Thyroid gland (tissue), 4 donors: ENCODE measurements around the gene KCNIP3. TPM values are rescaled to one million over a fixed set of nuclear protein-coding genes. Genes with fewer than 3 reads are reported as not detected.

Experiments
- DNase-seq, 2 donors: peaks; one replicate each; pipeline ENCODE4 v3.0.0-alpha.2; 2019
- H3K27ac ChIP-seq, 3 donors: fragments of 200-600 bp; sonication (generic); 1 replicate in 2 of 3; 2 replicates in 1 of 3; pipeline ENCODE4 v1.5.1; 2016 to 2019; ENCODE audit warnings: mild to moderate bottlenecking in 1 of 3, moderate library complexity in 1 of 3
- H3K27me3 ChIP-seq: fragments of 200-600 bp; sonication (generic); one replicate; pipeline ENCODE4 v1.5.1; 2019
- H3K36me3 ChIP-seq, 2 donors: fragments of 200-600 bp; sonication (generic); one replicate each; pipeline ENCODE4 v1.5.1; 2016 to 2019
- H3K4me1 ChIP-seq, 2 donors: fragments of 200-600 bp; sonication (generic); one replicate each; pipeline ENCODE4 v1.5.1; 2017 to 2019
- H3K4me3 ChIP-seq, 3 donors: fragments of 200-600 bp; sonication (generic); replicated peaks in 1 of 3; 1 replicate in 2 of 3; 2 replicates in 1 of 3; pipeline ENCODE4 v1.5.1; 2016; ENCODE audit warnings: mild to moderate bottlenecking in 1 of 3
- H3K9me3 ChIP-seq: fragments of 200-600 bp; sonication (generic); one replicate; pipeline ENCODE4 v1.5.1; 2017
- POLR2A ChIP-seq, 2 donors: fragments of 450-650 bp; IDR thresholded peaks; one replicate each; pipeline ENCODE4 v1.6.1; 2017; ENCODE audit warnings: antibody characterized with exemption in 2 of 2, mild to moderate bottlenecking in 2 of 2, moderate library complexity in 1 of 2
- WGBS, 2 donors: methylation state at CpG; one replicate each; pipeline ENCODE4 v1.1.5; 2017; 5-methylcytosine and 5-hydroxymethylcytosine counted together
- intact Hi-C: fragments of 100-400 bp; cut with DNase I; formaldehyde crosslinking; loops from one replicate; pipeline ENCODE4 v1.15.1; 2023
- total RNA-seq, 4 donors: library from RNA; depleted of rRNA; stranded (reverse); fragments of >200 nt; gene quantifications; one replicate each; pipeline ENCODE4 v1.2.3, GENCODE V29; 2016
- TF ChIP-seq, protein P1 (sequence below), 6 experiments: fragments of 200-600 bp in 3 of 6; fragments of 450-650 bp in 3 of 6; sonication (generic) in 3 of 6; IDR thresholded peaks; one replicate each; pipeline ENCODE4 v1.5.1; 2016 to 2019; ENCODE audit warnings: antibody characterized with exemption in 6 of 6, mild to moderate bottlenecking in 2 of 6, inconsistent platforms in 1 of 6, moderate library complexity in 1 of 6

KCNIP3 gene
- total RNA-seq, 4 donors from 2014 or later: 37.1 to 66.5 (median 51.1) TPM

DNA sequence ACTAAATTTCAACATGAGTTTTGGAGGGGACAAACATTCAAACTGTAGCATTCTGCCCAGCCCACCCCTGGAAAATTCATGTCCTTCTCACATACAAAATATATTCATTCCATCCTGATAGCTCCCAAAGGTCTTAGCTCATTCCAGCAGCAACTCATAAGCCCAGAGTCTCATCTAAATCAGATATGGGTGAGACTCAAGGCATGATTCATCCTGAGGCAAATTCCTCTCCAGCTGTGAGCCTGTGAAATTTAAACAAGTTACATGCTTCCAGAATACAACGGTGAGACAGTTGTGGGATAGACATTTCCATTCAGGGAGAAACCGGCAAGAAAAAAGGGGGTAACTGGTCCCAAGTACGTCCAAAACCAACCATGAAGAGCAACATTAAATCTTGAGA is 61.9 kb downstream of the KCNIP3 start:
- H3K27ac ChIP-seq: peak overlapping the region in 1 of 3 donors; percentile 27
- H3K4me1 ChIP-seq: peaks cover 4 to 11% of the 10 kb centered on the region in 2 donors
- H3K27me3 ChIP-seq: no peaks in the 10 kb centered on the region
- 72 to 88% methylated on average over 3 of the region's 3 CpGs for WGBS, 2 donors
- no peak overlapping the region for H3K4me3 ChIP-seq
- DNase-seq: no peak
- TF ChIP-seq, protein P1, sequence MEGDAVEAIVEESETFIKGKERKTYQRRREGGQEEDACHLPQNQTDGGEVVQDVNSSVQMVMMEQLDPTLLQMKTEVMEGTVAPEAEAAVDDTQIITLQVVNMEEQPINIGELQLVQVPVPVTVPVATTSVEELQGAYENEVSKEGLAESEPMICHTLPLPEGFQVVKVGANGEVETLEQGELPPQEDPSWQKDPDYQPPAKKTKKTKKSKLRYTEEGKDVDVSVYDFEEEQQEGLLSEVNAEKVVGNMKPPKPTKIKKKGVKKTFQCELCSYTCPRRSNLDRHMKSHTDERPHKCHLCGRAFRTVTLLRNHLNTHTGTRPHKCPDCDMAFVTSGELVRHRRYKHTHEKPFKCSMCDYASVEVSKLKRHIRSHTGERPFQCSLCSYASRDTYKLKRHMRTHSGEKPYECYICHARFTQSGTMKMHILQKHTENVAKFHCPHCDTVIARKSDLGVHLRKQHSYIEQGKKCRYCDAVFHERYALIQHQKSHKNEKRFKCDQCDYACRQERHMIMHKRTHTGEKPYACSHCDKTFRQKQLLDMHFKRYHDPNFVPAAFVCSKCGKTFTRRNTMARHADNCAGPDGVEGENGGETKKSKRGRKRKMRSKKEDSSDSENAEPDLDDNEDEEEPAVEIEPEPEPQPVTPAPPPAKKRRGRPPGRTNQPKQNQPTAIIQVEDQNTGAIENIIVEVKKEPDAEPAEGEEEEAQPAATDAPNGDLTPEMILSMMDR (IDR thresholded peaks at IDR 0.05): no peak
- TF ChIP-seq POLR2A (IDR thresholded peaks at IDR 0.05): no peak
- no peaks in the 10 kb centered on the region for H3K36me3 ChIP-seq
- H3K9me3 ChIP-seq: no peaks in the 10 kb centered on the region
- intact Hi-C loops: no loop called here

DNA sequence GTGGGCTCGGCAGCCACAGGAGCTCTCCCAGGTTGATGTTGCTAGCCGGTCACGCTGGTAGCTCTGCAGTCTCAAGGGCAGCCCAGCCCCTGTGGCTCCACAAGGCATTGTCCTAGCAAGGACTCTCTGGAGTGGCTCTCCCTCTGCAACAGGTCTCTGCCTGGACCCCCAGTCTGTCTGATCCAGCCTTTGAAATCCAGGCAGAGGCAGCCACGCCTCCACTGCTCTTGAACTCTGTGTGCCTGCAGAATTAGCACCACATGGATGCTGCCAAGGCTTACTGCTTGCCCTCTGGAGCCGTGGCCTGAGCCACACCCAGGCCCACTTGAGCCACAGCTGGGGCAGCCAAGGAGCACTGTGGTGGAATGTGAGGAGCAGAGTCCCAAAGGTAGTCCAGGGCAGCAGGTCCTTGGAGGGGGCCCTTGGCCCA is 62.4 kb downstream of the KCNIP3 start:
- no peak overlapping the region for H3K4me3 ChIP-seq
- peak in 1 of 2 donors; percentile 9 for DNase-seq
- H3K9me3 ChIP-seq: no peaks in the 10 kb centered on the region
- H3K36me3 ChIP-seq: no peaks in the 10 kb centered on the region
- peaks cover 4 to 11% of the 10 kb centered on the region in 2 donors for H3K4me1 ChIP-seq
- WGBS, 2 donors: 50 to 75% methylated on average over 2 to 5 of the region's 5 CpGs
- no peaks in the 10 kb centered on the region for H3K27me3 ChIP-seq
- intact Hi-C loops: no loop called here
- TF ChIP-seq POLR2A (IDR thresholded peaks at IDR 0.05): no peak
- TF ChIP-seq, protein P1 (IDR thresholded peaks at IDR 0.05): no peak
- H3K27ac ChIP-seq: peak overlapping the region in 1 of 3 donors; percentile 27

DNA sequence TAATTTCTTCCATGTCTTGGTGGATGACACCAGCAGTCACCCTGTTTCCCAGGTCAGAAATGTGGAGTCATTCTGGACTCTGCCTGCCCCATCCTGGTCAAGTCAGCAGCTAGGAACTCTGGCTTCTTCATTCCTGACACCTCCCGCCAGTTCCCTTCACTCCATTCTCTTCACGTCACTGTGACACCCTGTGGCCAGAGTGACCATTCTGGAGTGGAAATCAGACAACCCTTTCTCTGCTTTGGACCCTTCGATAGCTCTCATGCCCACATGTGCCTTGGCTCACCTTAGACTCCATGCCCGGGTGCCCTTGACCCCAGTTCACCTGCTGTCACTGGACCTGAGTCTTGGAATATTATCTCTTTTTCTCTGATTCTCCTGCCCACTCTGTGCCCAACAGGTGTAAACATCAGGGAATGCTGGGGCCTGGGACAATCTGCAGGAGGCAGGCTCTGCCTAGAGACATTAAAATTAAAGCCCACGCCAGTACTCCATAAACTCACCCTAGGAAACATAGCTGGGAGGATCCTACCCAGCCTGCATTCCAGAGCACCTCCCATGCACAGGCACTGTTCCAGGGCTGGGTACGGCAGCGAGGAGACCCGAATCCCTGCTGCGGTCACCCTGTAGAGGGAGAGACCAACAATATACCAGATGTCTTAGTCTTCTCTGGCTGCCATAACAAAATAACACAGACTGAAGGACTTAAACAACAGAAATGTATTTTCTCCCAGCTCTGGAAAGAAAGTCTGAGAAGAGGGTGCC is 64.3 kb downstream of the KCNIP3 start:
- Histone ChIP-seq H3K27ac (no peak overlapping the region), H3K27me3 (no peaks in the 10 kb centered on the region), H3K4me1 (peaks cover 4 to 11% of the 10 kb centered on the region in 2 donors), H3K9me3 (no peaks in the 10 kb centered on the region), H3K4me3 (no peak overlapping the region), H3K36me3 (no peaks in the 10 kb centered on the region)
- 95% methylated on average over 9 of the region's 9 CpGs for WGBS, 2 donors
- intact Hi-C loops: no loop called here
- TF ChIP-seq, protein P1 (IDR thresholded peaks at IDR 0.05): no peak
- TF ChIP-seq POLR2A (IDR thresholded peaks at IDR 0.05): no peak
- DNase-seq: no peak

DNA sequence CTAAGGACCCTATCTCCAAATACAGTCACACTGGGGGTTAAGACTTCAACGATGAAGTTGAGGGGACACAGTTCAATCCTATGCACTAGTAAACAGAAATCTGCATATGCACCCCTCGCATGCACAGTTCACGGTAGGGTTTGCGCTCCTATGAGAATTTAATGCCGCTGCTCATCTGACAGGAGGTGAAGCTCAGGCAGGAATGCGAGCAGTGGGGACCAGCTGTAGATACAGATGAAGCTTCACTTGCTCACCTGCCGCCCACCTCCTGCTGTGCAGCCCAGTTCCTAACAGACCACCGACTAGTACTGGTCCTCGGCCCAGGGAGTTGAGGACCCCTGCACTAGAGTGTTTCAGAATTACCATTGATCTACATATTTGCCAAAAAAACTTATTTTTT is 65.3 kb downstream of the KCNIP3 start:
- TF ChIP-seq POLR2A (IDR thresholded peaks at IDR 0.05): no peak
- TF ChIP-seq, protein P1 (IDR thresholded peaks at IDR 0.05): no peak
- peak in 1 of 2 donors; percentile 1 for DNase-seq
- H3K9me3 ChIP-seq: no peaks in the 10 kb centered on the region
- 90% methylated on average over 7 to 9 of the region's 9 CpGs for WGBS, 2 donors
- no peaks in the 10 kb centered on the region for H3K27me3 ChIP-seq
- peaks cover 4 to 7% of the 10 kb centered on the region in 2 donors for H3K4me1 ChIP-seq
- H3K27ac ChIP-seq: no peak overlapping the region
- intact Hi-C loops: no loop called here
- H3K36me3 ChIP-seq: no peaks in the 10 kb centered on the region
- H3K4me3 ChIP-seq: no peak overlapping the region

DNA sequence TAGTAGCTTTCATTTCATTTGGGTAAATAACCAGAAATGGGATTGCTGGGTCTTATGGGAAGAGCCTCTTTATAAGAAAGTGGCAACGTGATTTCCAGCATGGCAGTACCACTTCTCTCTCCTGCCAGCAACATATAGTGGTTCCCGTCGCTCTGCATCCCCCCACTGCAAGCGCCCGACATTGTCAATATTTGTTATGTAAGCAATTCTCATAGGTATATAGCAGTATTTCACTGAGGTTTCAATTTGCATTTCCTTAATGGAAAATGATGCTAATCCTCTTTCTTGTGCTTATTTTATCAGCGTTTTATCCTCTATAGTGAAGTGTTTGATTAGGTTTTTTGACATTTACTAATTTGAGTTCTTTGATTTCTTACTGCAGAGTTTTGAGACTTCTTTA is 69.4 kb downstream of the KCNIP3 start:
- Histone ChIP-seq H3K9me3 (no peaks in the 10 kb centered on the region), H3K36me3 (no peaks in the 10 kb centered on the region), H3K27ac (no peak overlapping the region), H3K4me1 (no peaks in the 10 kb centered on the region), H3K4me3 (no peak overlapping the region), H3K27me3 (no peaks in the 10 kb centered on the region)
- DNase-seq: no peak
- intact Hi-C loops: no loop called here
- TF ChIP-seq, protein P1 (IDR thresholded peaks at IDR 0.05): no peak
- WGBS, 2 donors: 85 to 91% methylated on average over 6 of the region's 6 CpGs
